SK-N-SH (cell line): ENCODE results near the gene PRKG1.

Source experiments
- CHD2 ChIP-seq: fragments of 150-350 bp; IDR thresholded peaks from 2 replicates; pipeline ENCODE4 v1.6.1; 2018; ENCODE audit warnings: low read length; ENCODE audit not compliant: partially characterized antibody
- CTCF ChIP-seq: fragments of 200-600 bp; sonication (generic); IDR thresholded peaks from 2 replicates; pipeline ENCODE4 v1.6.1; 2017; ENCODE audit warnings: antibody characterized with exemption, mild to moderate bottlenecking, moderate library complexity
- EP300 ChIP-seq, 2 experiments: IDR thresholded peaks; 2 replicates each; pipeline versions ENCODE4 v1.4.0 to v1.6.1; 2012; ENCODE audit warnings: borderline replicate concordance in 1 of 2, low read depth in 1 of 2, low read length in 1 of 2
- FOSL2 ChIP-seq: IDR thresholded peaks from 2 replicates; pipeline ENCODE4 v1.4.0; 2012; ENCODE audit warnings: low read depth, mild to moderate bottlenecking, moderate library complexity, borderline replicate concordance
- FOXJ3 ChIP-seq: sonication (generic); formaldehyde crosslinking; IDR thresholded peaks from 2 replicates; pipeline ENCODE4 v1.5.1; 2020; ENCODE audit warnings: mild to moderate bottlenecking, missing genetic modification reagents
- GABPA ChIP-seq: IDR thresholded peaks from 2 replicates; pipeline ENCODE4 v1.4.0; 2012; ENCODE audit warnings: low read depth, mild to moderate bottlenecking
- MEF2A ChIP-seq: IDR thresholded peaks from 2 replicates; pipeline ENCODE4 v1.4.0; 2012; ENCODE audit warnings: low read depth, borderline replicate concordance
- NFIC ChIP-seq: IDR thresholded peaks from 2 replicates; pipeline ENCODE4 v1.4.0; 2012; ENCODE audit warnings: borderline replicate concordance
- POLR2AphosphoS5 ChIP-seq: IDR thresholded peaks from 2 replicates; pipeline ENCODE4 v1.6.1; 2012; ENCODE audit warnings: low read depth, low read length
- RAD21 ChIP-seq: IDR thresholded peaks from 2 replicates; pipeline ENCODE4 v1.6.1; 2012; ENCODE audit warnings: mild to moderate bottlenecking, low read length
- RCOR1 ChIP-seq: fragments of 150-350 bp; IDR thresholded peaks from 2 replicates; pipeline ENCODE4 v1.6.1; 2017; ENCODE audit warnings: antibody characterized with exemption, low read length
- SMC3 ChIP-seq: IDR thresholded peaks from 2 replicates; pipeline ENCODE4 v1.6.1; 2012; ENCODE audit warnings: low read depth, low read length, improper control_type of control experiment
- TAF1 ChIP-seq: IDR thresholded peaks from 2 replicates; pipeline ENCODE4 v1.6.1; 2012; ENCODE audit warnings: low read depth, mild to moderate bottlenecking, low read length, moderate library complexity, borderline replicate concordance

- TF ChIP-seq FOXJ3 (CRISPR knock-in tag) (no peak), POLR2AphosphoS5 (no peak), CTCF (no peak), RAD21 (no peak), EP300 (IDR thresholded peaks at IDR 0.05; ENCODE audit: borderline replicate concordance in 1 of 2, low read depth in 1 of 2, low read length in 1 of 2) (no peak), CHD2 (no peak), FOSL2 (no peak), GABPA (no peak), MEF2A (no peak), RCOR1 (no peak), SMC3 (no peak), TAF1 (no peak), NFIC (no peak)
Observed at GRCh38 chr10:51201947-51202346, 127.7 kb downstream of the PRKG1 start.
